Endothelial cell of hepatic sinusoid (primary cell): ENCODE results near the gene PHF5A.

Experiments
- in situ Hi-C: cut with HindIII; loops from 2 replicates; pipeline ENCODE4 v1.10.0; 2017; ENCODE audit warnings: low sequenced_read_pairs

The PHF5A gene

GRCh38 chr22:41425660-41426365 lies 42.7 kb downstream of the PHF5A start:
- in situ Hi-C loops = no loop called here

GRCh38 chr22:41418717-41419116 lies 49.8 kb downstream of the PHF5A start:
- in situ Hi-C loops = no loop called here

- in situ Hi-C loops = no loop called here
Observed at GRCh38 chr22:41417622-41418390, 50.7 kb downstream of the PHF5A start.

- in situ Hi-C loops = no loop called here
Observed at GRCh38 chr22:41415554-41415953, 52.9 kb downstream of the PHF5A start.

- in situ Hi-C loops = no loop called here
Observed at GRCh38 chr22:41411021-41411851, 57.3 kb downstream of the PHF5A start.

GRCh38 chr22:41410311-41410751 lies 58.2 kb downstream of the PHF5A start:
- in situ Hi-C loops = no loop called here
